Stomach (tissue), 4 donors: ENCODE data around the gene PHB1.

Experiments used
- CTCF ChIP-seq, 7 experiments: fragments of 450-650 bp in 4 of 7; fragments of 200-600 bp in 3 of 7; sonication (generic) in 3 of 7; IDR thresholded peaks; one replicate each; pipeline ENCODE4 v1.5.1; 2016 to 2019; ENCODE audit warnings: antibody characterized with exemption in 7 of 7, control low read depth in 2 of 7, mild to moderate bottlenecking in 1 of 7
- EP300 ChIP-seq: sonication (generic); formaldehyde crosslinking; IDR thresholded peaks from one replicate; pipeline ENCODE4 v1.6.1; 2017; ENCODE audit warnings: antibody characterized with exemption
- POLR2A ChIP-seq, 4 donors: fragments of 450-650 bp; IDR thresholded peaks; one replicate each; pipeline ENCODE4 v1.6.1; 2016; ENCODE audit warnings: antibody characterized with exemption in 4 of 4, control low read depth in 2 of 4, mild to moderate bottlenecking in 1 of 4, moderate library complexity in 1 of 4
- POLR2AphosphoS5 ChIP-seq, 3 donors: sonication (generic); formaldehyde crosslinking; IDR thresholded peaks; one replicate each; pipeline ENCODE4 v1.6.1; 2016; ENCODE audit warnings: antibody characterized with exemption in 3 of 3

DNA sequence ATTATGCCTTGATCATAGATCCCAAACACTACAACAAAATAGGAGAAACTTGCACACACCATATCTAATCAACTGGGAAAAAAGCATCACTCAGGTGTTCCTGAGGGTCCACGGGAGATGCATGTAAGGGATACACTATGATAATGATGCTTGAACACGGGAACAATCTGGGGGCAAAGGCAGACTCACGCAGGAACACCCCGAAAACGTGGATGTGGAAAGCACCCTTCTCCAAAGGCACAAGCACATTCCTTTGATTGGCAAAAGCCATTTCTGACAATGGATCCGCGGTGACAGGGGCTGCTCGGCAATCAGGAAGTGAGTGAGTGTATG lies 53.9 kb downstream of the PHB1 start:
- TF ChIP-seq CTCF (IDR thresholded peaks at IDR 0.05), result no peak
- no peak for TF ChIP-seq POLR2A (IDR thresholded peaks at IDR 0.05)
- TF ChIP-seq POLR2AphosphoS5 (IDR thresholded peaks at IDR 0.05), result no peak
- TF ChIP-seq EP300, result no peak
